Thoracic aorta (tissue), 2 donors: ENCODE data around the gene ARHGAP5. TPM values are rescaled to one million over a fixed set of nuclear protein-coding genes. Genes with fewer than 3 reads are reported as not detected.

ENCODE experiments used
- ATAC-seq: fragments of 150-250 bp; one replicate; pipeline ENCODE4 v1.8.0; 2017; ENCODE audit warnings: low read depth; ENCODE audit not compliant: insufficient number of reproducible peaks, low FRiP score
- DNase-seq: peaks from one replicate; pipeline ENCODE4 v3.0.0-alpha.2; 2020; ENCODE audit warnings: low spot score
- H3K27ac ChIP-seq, 2 donors: fragments of 200-600 bp; sonication (generic); 1 replicate in 1 of 2; 2 replicates in 1 of 2; pipeline ENCODE4 v1.5.1; 2016; ENCODE audit warnings: mild to moderate bottlenecking in 2 of 2, moderate library complexity in 2 of 2
- H3K27me3 ChIP-seq: fragments of 200-600 bp; sonication (generic); replicated peaks from 2 replicates; pipeline ENCODE4 v1.6.0; 2016; ENCODE audit warnings: mild to moderate bottlenecking; ENCODE audit not compliant: insufficient read depth
- H3K36me3 ChIP-seq: fragments of 200-600 bp; sonication (generic); one replicate; pipeline ENCODE4 v1.5.1; 2016
- H3K4me1 ChIP-seq, 2 donors: fragments of 200-600 bp; sonication (generic); 1 replicate in 1 of 2; 2 replicates in 1 of 2; pipeline versions ENCODE4 v1.5.1 to v1.6.0; 2016; ENCODE audit warnings: low read depth in 2 of 2, mild to moderate bottlenecking in 1 of 2; ENCODE audit not compliant: control insufficient read depth in 1 of 2
- H3K4me3 ChIP-seq: fragments of 200-600 bp; sonication (generic); 2 replicates; pipeline ENCODE4 v1.5.1; 2016; ENCODE audit warnings: mild to moderate bottlenecking
- H3K9me3 ChIP-seq: fragments of 200-600 bp; sonication (generic); 2 replicates; pipeline ENCODE4 v1.5.1; 2016
- total RNA-seq, 2 donors: library from RNA; depleted of rRNA; stranded (reverse); fragments of >200 nt; gene quantifications; one replicate each; pipeline versions ENCODE4 v1.1.0 to v1.2.3, GENCODE V29; 2016
- TF ChIP-seq, protein P1 (sequence below): fragments of 200-600 bp; sonication (generic); IDR thresholded peaks from one replicate; pipeline ENCODE4 v1.5.1; 2019; ENCODE audit warnings: antibody characterized with exemption

ARHGAP5 gene
- total RNA-seq, 2 donors from 2014 or later: 77.7 to 93.3 TPM

DNA sequence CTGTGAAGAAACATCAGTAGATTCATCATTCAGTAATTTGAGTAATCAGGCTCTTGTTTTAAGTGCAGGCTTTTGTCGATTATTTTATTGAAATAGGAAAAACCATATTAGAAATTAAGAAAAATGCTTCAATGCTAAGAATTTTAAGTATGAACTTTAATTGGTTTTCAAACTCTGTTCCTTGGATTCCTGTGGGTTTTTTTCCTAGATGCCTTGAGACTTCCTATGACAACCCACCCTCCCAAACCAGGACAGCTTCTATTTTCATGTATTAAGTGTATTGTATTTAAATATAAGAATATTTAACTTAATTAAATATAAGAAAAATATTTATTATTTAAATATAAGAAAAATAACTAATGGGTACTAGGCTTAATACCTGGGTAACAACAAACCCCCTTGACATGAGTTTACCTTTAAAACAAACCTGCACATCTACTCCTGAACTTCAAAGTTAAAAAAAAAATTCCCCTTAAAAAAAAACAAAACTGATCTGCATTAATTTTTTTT is 3.0 kb downstream of the ARHGAP5 start:
- Histone ChIP-seq H3K27ac (no peak overlapping the region), H3K9me3 (no peaks in the 10 kb centered on the region), H3K4me3 (no peak overlapping the region), H3K27me3 (no peaks in the 10 kb centered on the region), H3K36me3 (no peaks in the 10 kb centered on the region), H3K4me1 (peaks cover 8 to 46% of the 10 kb centered on the region in 2 donors)
- ATAC-seq (no peak), DNase-seq (no peak)
- TF ChIP-seq, protein P1, sequence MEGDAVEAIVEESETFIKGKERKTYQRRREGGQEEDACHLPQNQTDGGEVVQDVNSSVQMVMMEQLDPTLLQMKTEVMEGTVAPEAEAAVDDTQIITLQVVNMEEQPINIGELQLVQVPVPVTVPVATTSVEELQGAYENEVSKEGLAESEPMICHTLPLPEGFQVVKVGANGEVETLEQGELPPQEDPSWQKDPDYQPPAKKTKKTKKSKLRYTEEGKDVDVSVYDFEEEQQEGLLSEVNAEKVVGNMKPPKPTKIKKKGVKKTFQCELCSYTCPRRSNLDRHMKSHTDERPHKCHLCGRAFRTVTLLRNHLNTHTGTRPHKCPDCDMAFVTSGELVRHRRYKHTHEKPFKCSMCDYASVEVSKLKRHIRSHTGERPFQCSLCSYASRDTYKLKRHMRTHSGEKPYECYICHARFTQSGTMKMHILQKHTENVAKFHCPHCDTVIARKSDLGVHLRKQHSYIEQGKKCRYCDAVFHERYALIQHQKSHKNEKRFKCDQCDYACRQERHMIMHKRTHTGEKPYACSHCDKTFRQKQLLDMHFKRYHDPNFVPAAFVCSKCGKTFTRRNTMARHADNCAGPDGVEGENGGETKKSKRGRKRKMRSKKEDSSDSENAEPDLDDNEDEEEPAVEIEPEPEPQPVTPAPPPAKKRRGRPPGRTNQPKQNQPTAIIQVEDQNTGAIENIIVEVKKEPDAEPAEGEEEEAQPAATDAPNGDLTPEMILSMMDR: no peak

DNA sequence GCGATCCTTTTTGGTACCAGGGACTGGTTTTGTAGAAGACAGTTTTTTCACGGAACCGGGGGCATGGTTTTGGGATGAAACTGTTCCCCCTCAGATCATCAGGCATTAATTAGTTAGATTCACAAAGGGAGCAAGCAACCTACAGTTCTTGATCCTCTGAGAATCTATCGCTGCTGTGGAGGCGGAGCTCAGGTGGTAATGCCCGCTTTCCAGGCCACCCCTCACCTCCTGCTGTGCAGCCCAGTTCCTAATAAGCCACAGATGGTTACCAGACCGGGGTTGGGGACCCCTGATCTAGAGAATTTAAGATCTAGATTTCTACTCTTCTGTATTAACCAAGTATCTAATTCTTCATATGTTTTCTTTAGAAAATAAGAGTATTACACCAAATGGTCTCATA is 4.8 kb downstream of the ARHGAP5 start:
- no peak overlapping the region for H3K4me3 ChIP-seq
- H3K27me3 ChIP-seq: no peaks in the 10 kb centered on the region
- ATAC-seq (no peak), DNase-seq (no peak)
- H3K9me3 ChIP-seq: no peaks in the 10 kb centered on the region
- TF ChIP-seq, protein P1: no peak
- peaks cover 11 to 40% of the 10 kb centered on the region in 2 donors for H3K4me1 ChIP-seq
- H3K36me3 ChIP-seq: no peaks in the 10 kb centered on the region
- no peak overlapping the region for H3K27ac ChIP-seq

GRCh38 chr14:32083315-32083624 is 6.2 kb downstream of the ARHGAP5 start:
- ATAC-seq: no peak
- Histone ChIP-seq H3K4me1 (peaks cover 11 to 39% of the 10 kb centered on the region in 2 donors), H3K9me3 (no peaks in the 10 kb centered on the region), H3K27ac (no peak overlapping the region), H3K27me3 (no peaks in the 10 kb centered on the region), H3K36me3 (no peaks in the 10 kb centered on the region), H3K4me3 (no peak overlapping the region)
- TF ChIP-seq, protein P1: no peak
- DNase-seq: no peak

DNA sequence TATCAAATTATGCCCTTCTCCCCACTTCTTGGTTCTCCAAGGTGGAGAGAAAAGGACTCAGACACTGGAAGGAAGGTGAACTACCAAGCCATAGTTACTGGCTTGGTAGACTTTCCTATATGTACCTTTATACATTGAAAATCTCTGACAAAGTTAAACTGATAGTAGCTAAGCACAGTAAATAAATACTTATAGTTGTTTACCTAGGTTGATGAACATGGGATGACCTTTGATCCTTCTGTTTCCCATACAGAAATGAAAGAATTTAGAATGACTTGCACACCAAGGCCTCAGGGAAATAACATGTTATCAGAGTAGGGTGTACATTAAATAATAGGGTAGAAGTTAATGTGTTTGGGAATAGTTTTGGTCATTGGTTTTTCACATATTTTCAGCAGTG is 6.7 kb downstream of the ARHGAP5 start:
- Histone ChIP-seq H3K36me3 (no peaks in the 10 kb centered on the region), H3K4me3 (no peak overlapping the region), H3K27ac (no peak overlapping the region), H3K4me1 (peaks cover 9 to 34% of the 10 kb centered on the region in 2 donors), H3K27me3 (no peaks in the 10 kb centered on the region), H3K9me3 (no peaks in the 10 kb centered on the region)
- TF ChIP-seq, protein P1: no peak
- ATAC-seq: no peak
- DNase-seq: no peak

DNA sequence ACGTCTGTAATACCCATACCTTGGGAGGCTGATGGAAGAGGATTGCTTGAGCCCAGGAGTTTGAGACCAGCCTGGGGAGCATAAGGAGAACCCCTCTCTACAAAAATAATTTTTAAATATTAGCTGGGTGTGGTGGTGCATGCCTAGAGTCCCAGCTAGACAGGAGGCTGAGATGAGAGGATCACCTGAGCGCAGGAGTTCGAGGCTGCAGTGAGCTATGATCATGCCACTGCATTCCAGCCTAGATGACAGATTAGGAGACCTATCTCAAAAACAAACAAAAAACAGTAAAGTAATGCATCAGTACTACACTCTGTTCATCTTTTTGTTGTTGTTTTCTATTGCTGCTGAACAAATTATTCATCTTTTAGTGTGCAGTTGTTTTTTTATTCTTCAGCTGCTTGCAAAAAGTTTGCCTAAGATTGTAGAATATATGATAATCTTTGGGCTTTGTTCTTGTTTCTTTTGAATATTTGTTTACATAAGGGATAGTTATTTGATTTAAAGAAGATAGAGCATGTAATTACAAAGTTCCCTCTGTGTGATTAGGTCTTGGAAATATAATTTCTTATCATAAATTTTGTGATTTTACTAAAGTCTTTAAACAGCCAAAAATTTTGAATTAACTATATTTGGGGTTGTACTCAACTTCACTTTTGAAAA is 8.2 kb downstream of the ARHGAP5 start:
- DNase-seq (no peak), ATAC-seq (no peak)
- Histone ChIP-seq H3K27ac (no peak overlapping the region), H3K4me3 (no peak overlapping the region), H3K27me3 (no peaks in the 10 kb centered on the region), H3K4me1 (peaks cover 5 to 24% of the 10 kb centered on the region in 2 donors), H3K9me3 (no peaks in the 10 kb centered on the region), H3K36me3 (no peaks in the 10 kb centered on the region)
- TF ChIP-seq, protein P1: no peak
